ENCODE data around the gene RBBP7. TPM values are rescaled to one million over a fixed set of nuclear protein-coding genes. Genes with fewer than 3 reads are reported as not detected.

RBBP7 gene
- total and polyA plus RNA-seq, 12 donors, result 84.6 to 125 (median 109) TPM

- TF ChIP-seq CTCF (IDR thresholded peaks at IDR 0.05), result no peak
- Histone ChIP-seq H3K4me1 (peaks cover 0 to 12% (median 3%) of the 10 kb centered on the region in 9 donors), H3K9me3 (no peaks in the 10 kb centered on the region), H3K27me3 (peaks cover 0 to 4% (median 0%) of the 10 kb centered on the region in 7 donors), H3K4me3 (no peak overlapping the region), H3K36me3 (peaks cover 0 to 55% (median 0%) of the 10 kb centered on the region in 9 donors), H3K27ac (no peak overlapping the region)
- DNase-seq, result no peak
- ATAC-seq, result no peak
- intact Hi-C loops (cut with DNase I), result loop anchor here in 9 of 10 donors (2.0 to 10.0 kb wide), 6 partner anchors 57 to 222 kb away; no protein-coding TSS in a partner anchor
- WGBS, 2 donors, result 85 to 86% methylated on average over 8 of the region's 8 CpGs
Observed at GRCh38 chrX:16825264-16826035, 44.7 kb downstream of the RBBP7 start.

- peaks cover 0 to 6% (median 0%) of the 10 kb centered on the region in 9 donors for H3K4me1 ChIP-seq
- intact Hi-C loops (cut with DNase I), result loop anchor here in 3 of 10 donors (10.0 kb wide), 2 partner anchors 62 to 222 kb away; no protein-coding TSS in a partner anchor
- no peak for ATAC-seq
- no peak overlapping the region for H3K27ac ChIP-seq
- TF ChIP-seq CTCF (IDR thresholded peaks at IDR 0.05), result no peak
- H3K27me3 ChIP-seq, result peaks cover 0 to 4% (median 0%) of the 10 kb centered on the region in 7 donors
- peaks cover 0 to 62% (median 0%) of the 10 kb centered on the region in 9 donors for H3K36me3 ChIP-seq
- H3K4me3 ChIP-seq, result no peak overlapping the region
- DNase-seq, result no peak
- no peaks in the 10 kb centered on the region for H3K9me3 ChIP-seq
- 82 to 88% methylated on average over 2 of the region's 2 CpGs for WGBS, 2 donors
Observed at GRCh38 chrX:16822723-16823122, 47.4 kb downstream of the RBBP7 start.

GRCh38 chrX:16819634-16820033 lies 50.5 kb downstream of the RBBP7 start:
- DNase-seq (no peak), ATAC-seq (no peak)
- no peaks in the 10 kb centered on the region for H3K9me3 ChIP-seq
- H3K36me3 ChIP-seq, result peaks cover 0 to 53% (median 0%) of the 10 kb centered on the region in 9 donors
- H3K4me3 ChIP-seq, result no peak overlapping the region
- H3K4me1 ChIP-seq, result no peaks in the 10 kb centered on the region
- no peak overlapping the region for H3K27ac ChIP-seq
- 68 to 80% methylated on average over 5 of the region's 5 CpGs for WGBS, 2 donors
- intact Hi-C loops (cut with DNase I), result loop anchor here in 3 of 10 donors (10.0 kb wide), 2 partner anchors 65 to 225 kb away; no protein-coding TSS in a partner anchor
- no peak for TF ChIP-seq CTCF (IDR thresholded peaks at IDR 0.05)
- no peaks in the 10 kb centered on the region for H3K27me3 ChIP-seq

GRCh38 chrX:16814597-16814996 lies 55.6 kb downstream of the RBBP7 start:
- Histone ChIP-seq H3K9me3 (no peaks in the 10 kb centered on the region), H3K36me3 (peaks cover 0 to 23% (median 0%) of the 10 kb centered on the region in 9 donors), H3K4me1 (no peaks in the 10 kb centered on the region), H3K27me3 (no peaks in the 10 kb centered on the region), H3K4me3 (no peak overlapping the region), H3K27ac (no peak overlapping the region)
- ATAC-seq, result no peak
- TF ChIP-seq CTCF (IDR thresholded peaks at IDR 0.05), result no peak
- WGBS, 2 donors, result 86 to 94% methylated on average over 1 of the region's 1 CpG
- intact Hi-C loops (cut with DNase I), result no loop called here
- no peak for DNase-seq

Measured in heart right ventricle (tissue), 16 donors.